Activated B cell treated with CpG ODN at 0.5 μM for 24 hours (primary cell): ENCODE measurements around the gene PFKFB1. TPM values are rescaled to one million over a fixed set of nuclear protein-coding genes. Genes with fewer than 3 reads are reported as not detected.

Experiments
- ATAC-seq: fragments of 200-7000 bp; cut with Tn5 transposase; one replicate; pipeline ENCODE4 v1.10.0; 2021; ENCODE audit warnings: low read depth, mild to moderate bottlenecking, moderate library complexity
- CTCF ChIA-PET: fragments of 350-600 bp; sonication (Branson Sonifier 250); formaldehyde crosslinking; loops from one replicate; lab custom pipeline; 2021; ENCODE audit warnings: antibody characterized with exemption; lab: Charles Lee
- POLR2A ChIA-PET: fragments of 350-600 bp; sonication (Branson Sonifier 250); formaldehyde crosslinking; loops from one replicate; lab custom pipeline; 2021; ENCODE audit warnings: antibody characterized with exemption; lab: Charles Lee
- DNase-seq: peaks from one replicate; pipeline ENCODE4 v3.0.0; 2022
- H3K27ac Mint-ChIP-seq: one replicate; pipeline ENCODE4 v1.8.0; 2020; ENCODE audit warnings: mixed read lengths
- H3K27me3 Mint-ChIP-seq: one replicate; pipeline ENCODE4 v1.8.0; 2021; ENCODE audit warnings: mixed read lengths
- H3K36me3 Mint-ChIP-seq: one replicate; pipeline ENCODE4 v1.8.0; 2021; ENCODE audit warnings: low read depth, mixed read lengths
- H3K4me1 Mint-ChIP-seq: one replicate; pipeline ENCODE4 v1.8.0; 2021; ENCODE audit warnings: mixed read lengths
- H3K4me3 Mint-ChIP-seq: one replicate; pipeline ENCODE4 v1.8.0; 2020; ENCODE audit warnings: mild to moderate bottlenecking, mixed read lengths
- H3K9me3 Mint-ChIP-seq: one replicate; pipeline ENCODE4 v1.8.0; 2020; ENCODE audit warnings: mixed read lengths
- intact Hi-C: fragments of 100-400 bp; cut with micrococcal nuclease; formaldehyde crosslinking; loops from one replicate; pipeline ENCODE4 v1.15.1; 2024
- total RNA-seq: library from RNA; stranded (reverse); gene quantifications from 2 replicates; pipeline ENCODE4 v1.2.3, GENCODE V29; 2022
- TF ChIP-seq, protein P1 (sequence below): fragments of 200-600 bp; IDR thresholded peaks from one replicate; pipeline ENCODE4 v1.8.0; 2022; ENCODE audit warnings: antibody characterized with exemption, mild to moderate bottlenecking

Gene PFKFB1
- total RNA-seq, 1 donor from 2014 or later, result 0.73 TPM

DNA sequence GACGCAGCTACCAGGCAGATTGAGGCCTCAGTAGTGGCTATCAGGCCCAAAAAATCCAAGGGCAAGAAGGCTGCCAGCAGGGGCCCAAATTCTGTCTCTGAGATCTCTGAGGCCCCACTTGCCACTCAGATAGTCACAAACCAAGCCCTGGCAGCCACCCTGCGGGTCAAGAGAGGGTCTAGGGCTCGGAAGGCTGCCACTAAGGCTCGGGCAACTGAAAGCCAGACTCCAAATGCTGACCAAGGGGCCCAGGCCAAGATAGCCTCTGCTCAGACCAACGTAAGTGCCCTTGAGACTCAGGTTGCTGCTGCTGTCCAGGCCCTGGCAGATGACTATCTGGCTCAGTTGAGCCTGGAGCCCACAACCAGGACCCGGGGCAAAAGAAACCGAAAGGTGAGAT is 70.6 kb downstream of the PFKFB1 start:
- H3K36me3 Mint-ChIP-seq, result no peaks in the 10 kb centered on the region
- intact Hi-C loops, result no loop called here
- ChIA-PET POLR2A (no interaction called here), CTCF (no interaction called here)
- H3K4me3 Mint-ChIP-seq, result no peak overlapping the region
- TF ChIP-seq, protein P1, sequence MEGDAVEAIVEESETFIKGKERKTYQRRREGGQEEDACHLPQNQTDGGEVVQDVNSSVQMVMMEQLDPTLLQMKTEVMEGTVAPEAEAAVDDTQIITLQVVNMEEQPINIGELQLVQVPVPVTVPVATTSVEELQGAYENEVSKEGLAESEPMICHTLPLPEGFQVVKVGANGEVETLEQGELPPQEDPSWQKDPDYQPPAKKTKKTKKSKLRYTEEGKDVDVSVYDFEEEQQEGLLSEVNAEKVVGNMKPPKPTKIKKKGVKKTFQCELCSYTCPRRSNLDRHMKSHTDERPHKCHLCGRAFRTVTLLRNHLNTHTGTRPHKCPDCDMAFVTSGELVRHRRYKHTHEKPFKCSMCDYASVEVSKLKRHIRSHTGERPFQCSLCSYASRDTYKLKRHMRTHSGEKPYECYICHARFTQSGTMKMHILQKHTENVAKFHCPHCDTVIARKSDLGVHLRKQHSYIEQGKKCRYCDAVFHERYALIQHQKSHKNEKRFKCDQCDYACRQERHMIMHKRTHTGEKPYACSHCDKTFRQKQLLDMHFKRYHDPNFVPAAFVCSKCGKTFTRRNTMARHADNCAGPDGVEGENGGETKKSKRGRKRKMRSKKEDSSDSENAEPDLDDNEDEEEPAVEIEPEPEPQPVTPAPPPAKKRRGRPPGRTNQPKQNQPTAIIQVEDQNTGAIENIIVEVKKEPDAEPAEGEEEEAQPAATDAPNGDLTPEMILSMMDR, result no peak
- H3K27me3 Mint-ChIP-seq, result no peaks in the 10 kb centered on the region
- peaks cover 17% of the 10 kb centered on the region for H3K4me1 Mint-ChIP-seq
- ATAC-seq (no peak), DNase-seq (no peak)
- H3K27ac Mint-ChIP-seq, result no peak overlapping the region
- no peaks in the 10 kb centered on the region for H3K9me3 Mint-ChIP-seq

DNA sequence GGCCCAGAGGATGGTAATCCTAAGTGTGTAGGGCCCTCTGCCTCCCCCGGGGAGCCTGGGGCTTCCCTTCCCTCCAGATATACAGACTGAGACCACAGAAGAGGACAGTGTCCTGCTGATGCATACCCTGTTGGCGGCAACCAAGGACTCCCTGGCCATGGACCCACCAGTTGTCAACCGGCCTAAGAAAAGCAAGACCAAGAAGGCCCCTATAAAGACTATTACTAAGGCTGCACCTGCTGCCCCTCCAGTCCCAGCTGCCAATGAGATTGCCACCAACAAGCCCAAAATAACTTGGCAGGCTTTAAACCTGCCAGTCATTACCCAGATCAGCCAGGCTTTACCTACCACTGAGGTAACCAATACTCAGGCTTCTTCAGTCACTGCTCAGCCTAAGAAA is 71.4 kb downstream of the PFKFB1 start:
- Mint-ChIP-seq H3K27me3 (no peaks in the 10 kb centered on the region), H3K9me3 (no peaks in the 10 kb centered on the region), H3K4me3 (no peak overlapping the region), H3K27ac (no peak overlapping the region), H3K36me3 (no peaks in the 10 kb centered on the region), H3K4me1 (peaks cover 17% of the 10 kb centered on the region)
- CTCF ChIA-PET, result no interaction called here
- ATAC-seq (no peak), DNase-seq (no peak)
- intact Hi-C loops, result no loop called here
- POLR2A ChIA-PET, result no interaction called here
- TF ChIP-seq, protein P1, result no peak

DNA sequence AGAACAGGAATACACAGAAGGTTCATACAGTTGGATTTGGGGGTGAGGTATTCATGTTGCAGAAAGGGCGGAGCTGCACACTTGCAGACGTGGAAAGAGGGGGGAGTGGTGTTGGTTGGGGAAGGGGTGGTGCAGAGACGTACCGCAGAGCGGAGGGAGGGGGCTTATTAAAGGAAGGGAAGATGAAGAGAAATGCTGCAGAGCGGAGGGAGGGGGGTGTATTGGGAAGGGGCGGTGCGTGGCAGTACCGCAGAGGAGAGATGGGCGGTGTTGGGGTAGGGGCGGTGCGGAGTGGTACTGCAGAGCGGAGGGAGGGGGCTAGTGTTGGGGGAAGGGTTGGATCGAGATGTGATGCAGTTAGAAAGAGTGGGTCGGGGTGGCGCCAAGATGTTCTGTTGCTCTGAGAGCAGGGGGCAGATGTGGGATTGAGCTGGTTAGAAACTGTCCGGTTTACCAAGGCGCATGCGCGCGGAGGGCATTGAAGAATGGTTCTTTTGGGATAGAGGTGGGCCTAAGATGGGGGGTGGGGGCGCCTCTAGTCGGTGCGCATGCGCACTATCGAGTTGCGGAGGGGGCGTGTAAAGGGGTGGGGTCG is 72.5 kb downstream of the PFKFB1 start:
- peaks cover 17% of the 10 kb centered on the region for H3K4me1 Mint-ChIP-seq
- CTCF ChIA-PET, result no interaction called here
- TF ChIP-seq, protein P1, result no peak
- H3K4me3 Mint-ChIP-seq, result peak overlapping the region; percentile 88
- ATAC-seq (peak; percentile 52), DNase-seq (peak; percentile 19)
- no peaks in the 10 kb centered on the region for H3K9me3 Mint-ChIP-seq
- no peak overlapping the region for H3K27ac Mint-ChIP-seq
- no peaks in the 10 kb centered on the region for H3K36me3 Mint-ChIP-seq
- POLR2A ChIA-PET, result no interaction called here
- H3K27me3 Mint-ChIP-seq, result no peaks in the 10 kb centered on the region
- intact Hi-C loops, result no loop called here

DNA sequence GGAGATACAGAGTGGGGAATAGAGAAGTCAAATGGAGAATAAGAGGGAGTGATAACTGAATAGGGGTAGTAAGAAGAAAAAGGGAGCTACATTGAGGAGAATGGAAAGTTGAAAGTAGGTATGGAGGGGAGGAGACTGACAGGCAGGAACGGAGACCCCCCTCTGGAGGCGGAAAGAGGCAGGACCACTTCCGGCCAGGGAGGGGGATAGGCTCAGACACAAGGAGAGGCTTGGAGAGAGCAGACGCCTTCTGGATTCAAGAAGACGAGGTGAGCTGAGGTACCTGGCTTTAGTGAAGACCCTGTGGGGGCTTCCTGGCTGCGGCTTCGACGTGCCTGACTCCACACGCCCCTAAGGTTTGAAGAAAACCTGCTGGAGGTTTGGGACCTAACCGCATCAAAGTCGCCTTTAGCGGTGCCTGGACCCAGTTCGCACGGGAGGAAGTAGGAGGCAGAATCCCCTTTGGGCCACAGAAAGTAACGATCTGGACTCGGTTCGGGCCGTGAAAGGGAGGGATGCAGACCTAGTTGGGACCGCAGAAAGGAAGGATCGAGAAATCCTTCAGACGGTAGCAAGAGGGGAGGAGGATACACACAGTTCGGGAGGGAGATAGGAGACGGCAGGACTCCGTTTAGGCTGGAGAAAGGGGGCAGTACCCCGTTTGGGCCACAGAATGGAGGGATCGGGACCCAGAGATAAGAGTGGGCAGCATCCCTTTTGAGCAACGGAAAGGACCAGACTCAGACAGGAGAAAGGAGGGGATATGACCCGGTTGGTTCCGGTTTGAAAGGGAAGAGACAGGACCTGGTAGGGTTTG is 73.2 kb downstream of the PFKFB1 start, which contains the start of gene TRO:
TSS of gene TRO (plus strand) at position 215 of the 817 bp plus-strand sequence. CDS start 1,423 bp downstream, outside the sequence.
- no peak for ATAC-seq
- ChIA-PET CTCF (no interaction called here), POLR2A (no interaction called here)
- Mint-ChIP-seq H3K27ac (no peak within 1 kb of the TSS), H3K9me3 (no peaks in the 10 kb centered on the region), H3K4me1 (peaks cover 17% of the 10 kb centered on the region), H3K27me3 (no peaks in the 10 kb centered on the region), H3K36me3 (no peaks in the 10 kb centered on the region), H3K4me3 (peak within 1 kb of the TSS; percentile 88)
- TF ChIP-seq, protein P1, result no peak
- intact Hi-C loops, result no loop called here
- DNase-seq, result no peak

DNA sequence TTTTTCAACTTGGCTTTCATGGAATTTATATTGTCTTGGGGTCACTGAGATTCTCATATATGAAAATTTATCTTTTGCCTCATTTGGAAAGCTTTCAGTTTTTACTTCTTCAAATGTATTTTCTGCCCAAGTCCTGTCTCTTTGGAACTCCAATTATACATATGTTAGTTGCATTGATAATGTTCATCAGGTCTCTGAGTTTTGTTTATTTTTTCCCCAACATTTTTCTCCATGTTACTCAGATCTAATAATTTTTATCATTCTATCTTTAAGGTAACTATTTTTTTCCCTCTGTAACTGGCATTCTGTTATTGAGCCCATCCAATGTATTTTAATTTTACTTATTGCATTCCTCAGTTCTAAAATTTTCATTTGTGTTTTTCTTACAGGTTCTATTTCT is 84.0 kb downstream of the PFKFB1 start:
- no peak for ATAC-seq
- Mint-ChIP-seq H3K27ac (no peak overlapping the region), H3K36me3 (no peaks in the 10 kb centered on the region), H3K4me3 (no peak overlapping the region), H3K27me3 (no peaks in the 10 kb centered on the region), H3K4me1 (no peaks in the 10 kb centered on the region), H3K9me3 (peaks cover 9% of the 10 kb centered on the region)
- POLR2A ChIA-PET, result no interaction called here
- intact Hi-C loops, result no loop called here
- CTCF ChIA-PET, result no interaction called here
- no peak for DNase-seq
- TF ChIP-seq, protein P1, result no peak
